GM21723 (cell line): Measurements from ENCODE around the gene DENND6B.

Experiments used
- ATAC-seq: cut with Tn5 transposase; IDR thresholded peaks from one replicate; pipeline ENCODE4 v1.9.1; 2021; ENCODE audit warnings: mild to moderate bottlenecking, moderate library complexity; ENCODE audit not compliant: unreplicated experiment

DENND6B gene

GRCh38 chr22:50305393-50305922, 21.4 kb downstream of the DENND6B start:
- ATAC-seq = no peak

DNA sequence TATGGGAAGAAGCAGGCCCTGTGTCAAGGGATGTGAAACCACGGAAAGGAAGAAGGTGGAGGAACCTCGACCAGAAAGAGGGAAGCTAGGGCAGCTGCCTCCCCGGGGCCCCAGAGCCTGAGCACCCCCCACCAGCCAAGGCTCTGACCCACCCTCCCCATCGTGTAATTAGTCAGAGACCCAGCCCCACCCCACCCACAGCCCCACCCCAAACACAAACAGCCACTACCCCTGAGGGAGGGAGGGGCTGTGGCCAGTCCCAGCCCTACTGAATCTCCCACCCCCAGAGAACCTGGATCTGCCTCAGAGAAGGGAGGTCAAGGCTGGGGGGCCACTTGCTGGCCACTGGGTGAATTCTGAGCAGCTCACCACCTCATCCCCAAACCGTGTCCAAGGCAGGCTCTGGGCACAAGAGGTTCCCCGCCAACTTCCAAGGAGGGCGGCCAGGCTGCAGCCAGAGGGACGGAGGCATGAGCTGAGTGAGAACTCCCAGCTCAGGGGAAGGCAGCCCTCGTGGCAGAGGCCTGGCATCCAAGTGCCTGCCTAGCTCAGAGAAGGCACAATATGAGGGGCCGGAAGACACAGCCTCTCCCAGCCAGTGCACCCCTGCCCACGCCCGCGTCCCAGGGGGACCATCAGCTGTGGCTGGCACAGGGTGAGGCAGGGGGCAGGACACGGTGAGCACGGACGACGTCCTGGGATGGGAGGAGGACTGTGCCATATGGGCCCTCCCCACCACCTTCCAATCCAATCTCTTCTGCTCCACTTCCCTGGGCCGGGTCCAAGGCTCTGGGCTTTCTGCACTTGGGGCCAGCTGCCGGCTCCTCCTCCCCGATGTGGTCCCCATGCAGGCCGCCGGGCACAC, 22.1 kb downstream of the DENND6B start:
- ATAC-seq = no peak

DNA sequence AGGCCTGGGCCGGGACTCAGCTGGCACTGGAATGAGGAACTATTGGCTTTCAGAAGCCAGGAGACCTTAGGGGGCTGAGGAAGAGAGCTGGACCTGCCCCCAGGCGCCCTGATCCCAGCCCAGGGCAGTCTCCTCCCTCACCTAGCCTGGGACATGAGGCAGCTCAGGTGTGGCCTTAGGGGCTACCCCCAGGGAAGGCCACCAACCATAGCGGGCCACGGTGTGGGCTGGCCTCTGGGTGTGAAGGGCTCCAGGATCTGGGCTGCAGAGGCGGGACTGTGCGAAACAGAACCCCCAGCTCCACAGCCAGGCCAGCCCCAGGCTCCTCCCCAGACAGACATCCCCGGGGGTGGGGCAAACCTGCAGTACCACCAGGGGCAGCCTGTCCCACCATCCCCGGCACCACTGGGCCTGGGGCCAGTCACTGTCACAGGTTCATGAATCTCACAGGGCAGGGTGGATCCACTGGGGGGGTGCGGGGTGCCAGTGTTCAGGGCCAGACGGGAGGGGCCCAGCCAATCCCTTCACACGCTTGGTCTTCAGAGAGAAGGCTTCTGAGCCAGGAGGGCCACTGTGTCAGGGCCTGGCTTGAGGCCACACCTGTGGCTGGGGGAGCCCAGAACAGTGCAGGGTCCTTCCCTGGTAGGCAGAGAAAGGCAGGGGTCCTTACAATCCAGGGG, 22.8 kb downstream of the DENND6B start:
- no peak for ATAC-seq

DNA sequence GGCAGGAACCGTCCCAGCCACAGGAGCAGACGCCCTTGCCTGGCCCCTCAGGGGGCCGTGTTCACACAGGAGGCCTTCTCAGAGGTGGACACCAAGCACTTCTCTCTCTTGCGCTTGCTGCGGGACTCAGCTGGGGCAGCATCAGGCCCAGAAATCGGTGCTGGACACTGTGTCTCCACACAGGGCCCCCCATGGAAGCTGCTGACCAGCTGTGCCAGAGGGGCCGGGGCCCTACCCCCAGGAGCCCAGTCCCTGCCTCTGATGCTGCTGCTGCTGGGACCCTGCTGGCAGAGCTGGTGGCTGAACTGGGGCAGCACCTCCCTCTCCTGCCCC, 23.3 kb downstream of the DENND6B start:
- ATAC-seq = no peak

GRCh38 chr22:50302564-50302963, 24.2 kb downstream of the DENND6B start:
- no peak for ATAC-seq

- no peak for ATAC-seq
These were observed 24.7 kb downstream of the DENND6B start for GRCh38 chr22:50302041-50302541.

DNA sequence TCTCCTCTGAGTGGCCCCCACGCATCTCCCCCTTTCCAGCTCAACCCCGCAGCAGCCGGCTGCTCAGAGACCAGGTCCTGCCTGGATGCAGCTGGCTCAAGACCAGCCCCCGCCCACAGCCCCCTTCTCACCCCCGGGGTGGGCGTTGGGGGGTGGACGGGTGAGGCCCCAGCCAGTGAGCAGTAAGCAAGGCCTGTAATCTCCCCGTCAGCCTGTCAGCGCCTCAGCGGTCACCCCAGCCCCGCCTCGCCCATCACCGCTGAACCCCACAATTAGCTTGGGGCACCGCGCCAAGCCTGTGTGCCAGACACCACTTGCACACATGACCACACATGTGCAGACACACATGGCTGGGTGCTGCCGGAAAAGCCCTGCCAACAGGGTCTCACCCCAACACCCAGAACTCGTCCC, 25.2 kb downstream of the DENND6B start:
- no peak for ATAC-seq

- ATAC-seq = no peak
These were observed 26.1 kb downstream of the DENND6B start for GRCh38 chr22:50300620-50301257.

- ATAC-seq = no peak
These were observed 26.8 kb downstream of the DENND6B start for GRCh38 chr22:50299785-50300619.

- ATAC-seq = no peak
These were observed 27.7 kb downstream of the DENND6B start for GRCh38 chr22:50298937-50299784.

- ATAC-seq = no peak
These were observed 28.6 kb downstream of the DENND6B start for GRCh38 chr22:50298266-50298637.

DNA sequence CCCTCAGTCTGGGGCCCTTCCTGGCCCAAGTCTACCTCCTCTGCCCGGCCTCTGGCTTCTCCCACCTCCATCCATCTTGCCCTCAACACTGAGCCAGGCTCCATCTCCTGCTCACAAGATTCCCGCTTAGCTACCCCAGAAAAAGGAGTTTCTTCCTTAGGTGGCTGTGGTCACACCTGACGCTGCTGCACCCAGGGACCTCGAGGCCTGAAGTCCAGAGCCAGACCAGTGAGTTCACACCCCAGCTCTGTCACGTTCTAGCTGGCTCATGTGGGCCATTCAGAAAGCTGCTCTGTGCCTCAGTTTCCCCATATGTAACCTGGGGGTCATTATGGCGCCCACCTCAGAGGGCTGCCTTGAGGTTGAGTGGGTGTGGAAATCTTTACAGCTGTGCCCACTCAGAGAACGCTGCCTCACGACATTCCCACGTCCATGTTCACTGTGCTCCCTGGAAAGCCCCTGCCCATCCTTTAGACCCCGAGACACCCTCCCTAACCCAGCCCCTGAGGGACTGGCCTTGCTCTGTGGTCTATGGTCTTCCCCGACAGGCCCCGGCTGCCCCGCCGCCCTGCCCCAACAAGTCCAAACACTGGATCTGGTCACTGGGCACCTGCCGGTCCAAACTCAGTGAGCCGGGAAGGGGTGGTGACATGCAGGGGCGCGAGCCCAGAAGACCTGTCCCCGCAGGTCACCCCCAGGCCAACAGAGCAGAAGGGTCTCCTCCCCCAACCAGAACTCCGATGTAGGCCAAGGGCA, 29.1 kb downstream of the DENND6B start:
- ATAC-seq = no peak

GRCh38 chr22:50296658-50297490, 29.9 kb downstream of the DENND6B start:
- no peak for ATAC-seq

- ATAC-seq = no peak
These were observed 32.5 kb downstream of the DENND6B start for GRCh38 chr22:50294319-50294656.

- no peak for ATAC-seq
These were observed 33.1 kb downstream of the DENND6B start for GRCh38 chr22:50293441-50294318.

GRCh38 chr22:50292643-50293440, 34.0 kb downstream of the DENND6B start:
- no peak for ATAC-seq
